Stimulated activated CD4-positive, alpha-beta T cell treated with anti-CD3 and anti-CD28 coated beads, Interleukin-2, amount 100 ng/mL, for 48 hours (primary cell): ENCODE results near the gene RPS3.
"Not testable (repeated sequence)": the region's sequence is repeated elsewhere in the genome, so short reads cannot be mapped to it uniquely, and the experiment has no call there.

Experiments used
- DNase-seq, 2 donors: peaks; one replicate each; pipeline ENCODE4 v3.0.0-alpha.2; 2020

The RPS3 gene

GRCh38 chr11:75380716-75381420 is 18.4 kb upstream of the RPS3 start:
- DNase-seq = no peak

- no peak for DNase-seq
These were observed 16.1 kb upstream of the RPS3 start for GRCh38 chr11:75383246-75383645.

GRCh38 chr11:75384438-75385080 is 14.8 kb upstream of the RPS3 start:
- DNase-seq = peak; percentile 75 to 78

- DNase-seq = no peak
These were observed 12.2 kb upstream of the RPS3 start for GRCh38 chr11:75386942-75387630.

- no peak for DNase-seq
These were observed 11.5 kb upstream of the RPS3 start for GRCh38 chr11:75387736-75388294.

GRCh38 chr11:75388386-75389275 is 10.7 kb upstream of the RPS3 start:
- peak; percentile 59 for DNase-seq

- no peak for DNase-seq
These were observed 10.1 kb upstream of the RPS3 start for GRCh38 chr11:75389276-75389605.

- no peak for DNase-seq
These were observed 9.4 kb upstream of the RPS3 start for GRCh38 chr11:75389925-75390324.

GRCh38 chr11:75394085-75394840 is 5.1 kb upstream of the RPS3 start:
- DNase-seq = no peak

- no peak for DNase-seq
These were observed 412 bp upstream of the RPS3 start for GRCh38 chr11:75398906-75399305.

- DNase-seq = no peak
These were observed 988 bp downstream of the RPS3 start for GRCh38 chr11:75400146-75400865.

- DNase-seq = no peak
These were observed 2.9 kb downstream of the RPS3 start for GRCh38 chr11:75402002-75402773.

GRCh38 chr11:75403037-75403436 is 3.7 kb downstream of the RPS3 start:
- no peak for DNase-seq

- no peak for DNase-seq
These were observed 4.8 kb downstream of the RPS3 start for GRCh38 chr11:75403983-75404658.

- no peak for DNase-seq
These were observed 7.0 kb downstream of the RPS3 start for GRCh38 chr11:75406338-75406777.

- DNase-seq = no peak
These were observed 9.6 kb downstream of the RPS3 start for GRCh38 chr11:75408957-75409219.

- DNase-seq = not testable (repeated sequence)
These were observed 10.7 kb downstream of the RPS3 start for GRCh38 chr11:75409971-75410370.

GRCh38 chr11:75413146-75413545 is 13.8 kb downstream of the RPS3 start:
- DNase-seq = not testable (repeated sequence)

GRCh38 chr11:75413864-75414263 is 14.5 kb downstream of the RPS3 start:
- DNase-seq = no peak
